HG03060 (cell line): Measurements from ENCODE around the gene S100A9.
"Not testable (repeated sequence)": the region's sequence is repeated elsewhere in the genome, so short reads cannot be mapped to it uniquely, and the experiment has no call there.

Experiments
- ATAC-seq: cut with Tn5 transposase; IDR thresholded peaks from one replicate; pipeline ENCODE4 v1.9.1; 2021; ENCODE audit warnings: low read depth, moderate number of reproducible peaks; ENCODE audit not compliant: unreplicated experiment

The S100A9 gene

GRCh38 chr1:153343811-153344717, 13.6 kb upstream of the S100A9 start:
- ATAC-seq: no peak

GRCh38 chr1:153344718-153345025, 13.0 kb upstream of the S100A9 start:
- ATAC-seq: no peak

GRCh38 chr1:153345187-153346076, 12.2 kb upstream of the S100A9 start:
- ATAC-seq: no peak

- ATAC-seq: no peak
Measured at GRCh38 chr1:153346077-153346723, 11.5 kb upstream of the S100A9 start.

GRCh38 chr1:153347049-153347448, 10.6 kb upstream of the S100A9 start:
- ATAC-seq: not testable (repeated sequence)

GRCh38 chr1:153347856-153348255, 9.8 kb upstream of the S100A9 start:
- no peak for ATAC-seq

GRCh38 chr1:153348511-153349362, 8.9 kb upstream of the S100A9 start, which contains the start of gene PGLYRP4:
Gene PGLYRP4 (minus strand): TSS chr1:153348841. CDS start chr1:153347932, 909 bp downstream.
- no peak for ATAC-seq

GRCh38 chr1:153349363-153350320, 8.0 kb upstream of the S100A9 start:
- ATAC-seq: no peak

GRCh38 chr1:153350321-153350957, 7.2 kb upstream of the S100A9 start:
- ATAC-seq: no peak

- no peak for ATAC-seq
Measured at GRCh38 chr1:153352523-153352922, 5.1 kb upstream of the S100A9 start.

GRCh38 chr1:153353226-153353947, 4.3 kb upstream of the S100A9 start:
- no peak for ATAC-seq

GRCh38 chr1:153354515-153355193, 3.0 kb upstream of the S100A9 start:
- ATAC-seq: no peak

GRCh38 chr1:153355445-153356071, 2.1 kb upstream of the S100A9 start:
- no peak for ATAC-seq

- no peak for ATAC-seq
Measured at GRCh38 chr1:153356392-153357075, 1.1 kb upstream of the S100A9 start.

- no peak for ATAC-seq
Measured at GRCh38 chr1:153357076-153357852, 390 bp upstream of the S100A9 start.

- no peak for ATAC-seq
Measured at GRCh38 chr1:153358691-153358975, 979 bp downstream of the S100A9 start.
